H1 (cell line): ENCODE measurements around the gene HOXD10. TPM values are rescaled to one million over a fixed set of nuclear protein-coding genes. Genes with fewer than 3 reads are reported as not detected.

ENCODE experiments used
- CTCF ChIA-PET: fragments of 300-600 bp; sonication (Branson Sonifier 250); formaldehyde crosslinking; loops from one replicate; lab custom pipeline; 2021; ENCODE audit not compliant: partially characterized antibody; lab: Charles Lee
- POLR2A ChIA-PET: fragments of 300-600 bp; sonication (Branson Sonifier 250); formaldehyde crosslinking; loops from one replicate; lab custom pipeline; 2021; ENCODE audit warnings: inconsistent platforms; ENCODE audit not compliant: partially characterized antibody; lab: Charles Lee
- DNase-seq, 2 experiments: peaks; one replicate each; pipeline versions ENCODE4 v3.0.0 to v3.0.0-alpha.2; 2010 to 2022; ENCODE audit warnings: low spot score in 2 of 2, low read depth in 1 of 2, mixed read lengths in 1 of 2
- FAIRE-seq: peaks from 2 replicates; lab custom pipeline; 2011; peaks lifted over from hg19 to GRCh38; lab: Jason Lieb, UNC
- H2AFZ ChIP-seq: 2 replicates; pipeline ENCODE4 v1.8.1; 2012; ENCODE audit warnings: low read length, inconsistent platforms
- H2AK5ac ChIP-seq: 2 replicates; pipeline ENCODE4 v1.6.1; 2013; ENCODE audit warnings: low read depth, low read length
- H2BK120ac ChIP-seq: replicated peaks from 2 replicates; pipeline ENCODE3; 2013; ENCODE audit warnings: low read depth, low read length, inconsistent platforms
- H2BK12ac ChIP-seq: 2 replicates; pipeline ENCODE4 v1.6.1; 2013; ENCODE audit warnings: low read depth, low read length
- H2BK15ac ChIP-seq: 2 replicates; pipeline ENCODE4 v1.6.1; 2013; ENCODE audit warnings: low read length
- H2BK20ac ChIP-seq: 2 replicates; pipeline ENCODE4 v1.6.1; 2013; ENCODE audit warnings: low read length
- H2BK5ac ChIP-seq: 2 replicates; pipeline ENCODE4 v1.6.1; 2013; ENCODE audit warnings: low read depth, low read length
- H3K14ac ChIP-seq: 2 replicates; pipeline ENCODE4 v1.6.1; 2013; ENCODE audit warnings: inconsistent platforms; ENCODE audit not compliant: insufficient read length
- H3K18ac ChIP-seq: 2 replicates; pipeline ENCODE4 v1.6.1; 2013; ENCODE audit warnings: low read length; ENCODE audit errors: extremely low read depth
- H3K23ac ChIP-seq: 2 replicates; pipeline ENCODE4 v1.6.1; 2013; ENCODE audit warnings: inconsistent platforms; ENCODE audit not compliant: insufficient read length
- H3K23me2 ChIP-seq: 2 replicates; pipeline ENCODE4 v1.6.1; 2013; ENCODE audit warnings: low read depth, low read length
- H3K27ac ChIP-seq: 2 replicates; pipeline ENCODE4 v1.6.1; 2011; ENCODE audit warnings: low read depth, low read length, inconsistent platforms
- H3K27me3 ChIP-seq, 4 experiments: replicated peaks in 1 of 4; 1 replicate in 1 of 4; 2 replicates in 3 of 4; pipeline versions ENCODE4 v1.6.1 to v1.8.1; 2011 to 2013; ENCODE audit warnings: low read length in 3 of 4, mild to moderate bottlenecking in 3 of 4, inconsistent platforms in 2 of 4, mixed read lengths in 2 of 4, moderate library complexity in 1 of 4; ENCODE audit not compliant: control insufficient read depth in 3 of 4, insufficient read depth in 3 of 4; ENCODE audit errors: extremely low read depth in 1 of 4
- H3K36me3 ChIP-seq, 4 experiments: 2 replicates each; pipeline versions ENCODE4 v1.6.1 to v1.8.1; 2011 to 2013; ENCODE audit warnings: mild to moderate bottlenecking in 4 of 4, low read length in 3 of 4, moderate library complexity in 2 of 4, control low read depth in 1 of 4, inconsistent platforms in 1 of 4; ENCODE audit not compliant: insufficient read depth in 4 of 4, control insufficient read depth in 2 of 4
- H3K4ac ChIP-seq: replicated peaks from 2 replicates; pipeline ENCODE3; 2013; ENCODE audit warnings: low read length, low read depth, mixed read lengths, inconsistent platforms; ENCODE audit not compliant: insufficient read length
- H3K4me1 ChIP-seq, 4 experiments: replicated peaks in 1 of 4; 1 replicate in 1 of 4; 2 replicates in 3 of 4; pipeline versions ENCODE4 v1.6.1 to v1.8.1; 2011 to 2013; ENCODE audit warnings: low read length in 3 of 4, inconsistent platforms in 2 of 4, mixed read lengths in 1 of 4; ENCODE audit not compliant: insufficient read depth in 4 of 4, control insufficient read depth in 3 of 4
- H3K4me2 ChIP-seq, 2 experiments: 2 replicates each; pipeline versions ENCODE4 v1.6.1 to v1.8.1; 2011 to 2013; ENCODE audit warnings: low read depth in 2 of 2, low read length in 2 of 2, control low read depth in 1 of 2, inconsistent platforms in 1 of 2, mild to moderate bottlenecking in 1 of 2; ENCODE audit not compliant: insufficient read depth in 1 of 2
- H3K4me3 ChIP-seq, 4 experiments: fragments of 200-600, 300-600 bp in 1 of 4; sonication (generic), shearing (Covaris generic), sonication (Bioruptor Twin) in 1 of 4; 2 replicates each; pipeline versions ENCODE4 v1.5.1 to v1.8.1; 2011 to 2016; ENCODE audit warnings: low read length in 4 of 4, low read depth in 3 of 4, control low read depth in 2 of 4, inconsistent platforms in 2 of 4, mild to moderate bottlenecking in 2 of 4, mixed read lengths in 1 of 4, moderate library complexity in 1 of 4; ENCODE audit not compliant: insufficient read depth in 2 of 4; ENCODE audit errors: extremely low read depth in 1 of 4
- H3K56ac ChIP-seq: replicated peaks from 2 replicates; pipeline ENCODE3; 2013; ENCODE audit warnings: low read depth, mild to moderate bottlenecking, mixed read lengths, low read length, inconsistent platforms; ENCODE audit not compliant: insufficient read length
- H3K79me1 ChIP-seq: 2 replicates; pipeline ENCODE4 v1.6.1; 2013; ENCODE audit warnings: low read depth, low read length, control low read depth
- H3K79me2 ChIP-seq, 2 experiments: 2 replicates each; pipeline versions ENCODE4 v1.6.1 to v1.8.1; 2012 to 2013; ENCODE audit warnings: low read length in 2 of 2, mild to moderate bottlenecking in 2 of 2, inconsistent platforms in 1 of 2; ENCODE audit not compliant: insufficient read depth in 2 of 2, control insufficient read depth in 1 of 2
- H3K9ac ChIP-seq, 4 experiments: replicated peaks in 1 of 4; 1 replicate in 1 of 4; 2 replicates in 3 of 4; pipeline versions ENCODE4 v1.6.1 to v1.8.1; 2011 to 2013; ENCODE audit warnings: low read depth in 3 of 4, low read length in 3 of 4, control low read depth in 2 of 4, mild to moderate bottlenecking in 2 of 4, moderate library complexity in 2 of 4, inconsistent platforms in 1 of 4; ENCODE audit errors: extremely low read depth in 1 of 4
- H3K9me3 ChIP-seq, 2 experiments: 2 replicates each; pipeline versions ENCODE4 v1.6.1 to v1.8.1; 2012 to 2013; ENCODE audit warnings: mild to moderate bottlenecking in 2 of 2, moderate library complexity in 2 of 2, control low read depth in 1 of 2, inconsistent platforms in 1 of 2, low read depth in 1 of 2, low read length in 1 of 2, mixed read lengths in 1 of 2; ENCODE audit not compliant: insufficient read depth in 2 of 2
- H4K20me1 ChIP-seq, 2 experiments: replicated peaks in 1 of 2; 2 replicates each; pipeline versions ENCODE3 to v1.8.1; 2011 to 2013; ENCODE audit warnings: inconsistent platforms in 2 of 2, low read length in 2 of 2, mild to moderate bottlenecking in 1 of 2; ENCODE audit not compliant: insufficient read depth in 2 of 2, control insufficient read depth in 1 of 2
- H4K5ac ChIP-seq: 2 replicates; pipeline ENCODE4 v1.6.1; 2013; ENCODE audit warnings: low read length, low read depth, mixed read lengths, inconsistent platforms; ENCODE audit not compliant: insufficient read length
- H4K8ac ChIP-seq: 2 replicates; pipeline ENCODE4 v1.8.0; 2013; ENCODE audit warnings: mild to moderate bottlenecking, moderate library complexity, low read length, inconsistent platforms; ENCODE audit not compliant: insufficient read depth; ENCODE audit errors: extremely low read depth
- H4K91ac ChIP-seq: replicated peaks from 2 replicates; pipeline ENCODE3; 2013; ENCODE audit warnings: low read length, mixed read lengths, inconsistent platforms; ENCODE audit not compliant: insufficient read length
- CBX8 ChIP-seq: fragments of 300-800, 300-1000 bp; sonication (generic); IDR thresholded peaks from 2 replicates; pipeline ENCODE4 v1.7.1; 2016; ENCODE audit warnings: low read depth, low read length, borderline replicate concordance
- CREB1 ChIP-seq: IDR thresholded peaks from 2 replicates; pipeline ENCODE4 v1.6.1; 2012; ENCODE audit warnings: inconsistent platforms
- CTBP2 ChIP-seq: IDR thresholded peaks from 2 replicates; pipeline ENCODE4 v1.7.0; 2011; ENCODE audit warnings: borderline replicate concordance, mild to moderate bottlenecking, moderate library complexity, mixed read lengths, low read length; ENCODE audit not compliant: insufficient read depth, insufficient read length
- EP300 ChIP-seq, 2 experiments: IDR thresholded peaks; 1 replicate in 1 of 2; 2 replicates in 1 of 2; pipeline ENCODE4 v1.6.1; 2011 to 2012; ENCODE audit warnings: low read depth in 2 of 2, low read length in 2 of 2, mild to moderate bottlenecking in 2 of 2, borderline replicate concordance in 1 of 2, inconsistent platforms in 1 of 2, moderate library complexity in 1 of 2
- EZH2 ChIP-seq: fragments of 200-600 bp; sonication (generic); IDR thresholded peaks from 2 replicates; pipeline ENCODE4 v1.7.1; 2012; ENCODE audit warnings: low read depth, mild to moderate bottlenecking, moderate library complexity, low read length, inconsistent platforms; ENCODE audit not compliant: severe bottlenecking
- JUN ChIP-seq: IDR thresholded peaks from 2 replicates; pipeline ENCODE4 v1.6.1; 2011; ENCODE audit warnings: low read depth, mild to moderate bottlenecking, improper control_type of control experiment, low read length
- JUND ChIP-seq: IDR thresholded peaks from 2 replicates; pipeline ENCODE4 v1.6.1; 2011; ENCODE audit warnings: mild to moderate bottlenecking, improper control_type of control experiment, low read length
- PHF8 ChIP-seq: fragments of 200-600 bp; sonication (generic); conservative IDR thresholded peaks from 2 replicates; pipeline ENCODE4 v1.7.1; 2012; ENCODE audit warnings: low read depth, mild to moderate bottlenecking, inconsistent platforms, low read length, moderate library complexity
- SAP30 ChIP-seq: fragments of 300-600 bp; sonication (generic); IDR thresholded peaks from 2 replicates; pipeline ENCODE4 v1.7.1; 2012; ENCODE audit warnings: low read length, moderate library complexity, mild to moderate bottlenecking, inconsistent platforms; ENCODE audit not compliant: insufficient read depth, insufficient replicate concordance
- SUZ12 ChIP-seq: fragments of 200-600 bp; sonication (generic); IDR thresholded peaks from 2 replicates; pipeline ENCODE4 v1.6.1; 2012; ENCODE audit warnings: mild to moderate bottlenecking, inconsistent platforms, low read length, moderate library complexity, mixed read lengths
- WGBS, 2 experiments: shearing (Covaris generic) in 1 of 2; methylation state at CpG; one replicate each; pipeline versions ENCODE4 v1.1.6 to v1.1.7; 2013 to 2015; ENCODE audit warnings: low lambda C conversion rate in 2 of 2, mixed read lengths in 2 of 2, inconsistent platforms in 1 of 2, low coverage in 1 of 2, missing lambda C conversion rate in 1 of 2; ENCODE audit not compliant: insufficient replicate concordance in 2 of 2, insufficient coverage in 1 of 2, insufficient read length in 1 of 2; ENCODE audit errors: extremely low coverage in 1 of 2, missing lambda C conversion rate in 1 of 2; 5-methylcytosine and 5-hydroxymethylcytosine counted together
- polyA plus RNA-seq, 7 experiments: library from polyadenylated mRNA; depleted of rRNA in 3 of 7; stranded (reverse) in 5 of 7; unstranded in 2 of 7; fragments of >200 nt in 5 of 7; fragments of 200-250 nt in 2 of 7; gene quantifications; 1 replicate in 5 of 7; 2 replicates in 1 of 7; 4 replicates in 1 of 7; pipeline versions ENCODE4 v1.2.1 to v1.2.3, GENCODE V29; 2011 to 2013; ENCODE audit warnings: missing spikeins in 2 of 7, mixed read lengths in 2 of 7
- total RNA-seq: library from RNA; stranded (reverse); fragmentation: NEBNext Ultra II Directional; extraction: Animal tissue kit (Norgen Biotek cat#: 25700); gene quantifications from 2 replicates; pipeline ENCODE4 v1.2.1, GENCODE V29; 2021
- TF ChIP-seq, protein P1 (sequence below): IDR thresholded peaks from 2 replicates; pipeline ENCODE4 v1.6.1; 2012; ENCODE audit warnings: inconsistent platforms

The HOXD10 gene
- total and polyA plus RNA-seq, 2 of the 8 experiments (the other 6 are each of a cell fraction or from before 2014, with no cell fraction given): not detected

- Histone ChIP-seq H4K20me1 (peaks cover 7 to 38% of the 10 kb centered on the region in 2 experiments), H3K23ac (no peak overlapping the region), H3K56ac (no peak overlapping the region), H3K23me2 (peaks cover 6% of the 10 kb centered on the region), H2BK20ac (peak overlapping the region; percentile 21; the same call in 1 of the 2 replicates), H3K4me1 (peaks cover 0 to 34% (median 17%) of the 10 kb centered on the region in 4 experiments; a peak in 6 of 7 replicates), H3K4me2 (peak overlapping the region; percentile 14 to 53; a peak in 2 of 4 replicates), H3K4me3 (no peak overlapping the region), H4K5ac (no peak overlapping the region), H2BK120ac (no peak overlapping the region), H3K79me2 (no peaks in the 10 kb centered on the region), H4K8ac (peak overlapping the region; percentile 62; the same call in 1 of the 2 replicates), H3K4ac (no peak overlapping the region), H3K18ac (no peak overlapping the region), H3K27me3 (peaks cover 80 to 99% (median 94%) of the 10 kb centered on the region in 4 experiments), H3K27ac (no peak overlapping the region), H2BK12ac (peak overlapping the region; percentile 94; the same call in 1 of the 2 replicates), H2AK5ac (peak overlapping the region; percentile 41; the same call in 1 of the 2 replicates), H3K79me1 (no peaks in the 10 kb centered on the region), H3K9ac (no peak overlapping the region), H4K91ac (no peak overlapping the region), H3K9me3 (no peaks in the 10 kb centered on the region), H3K14ac (no peak overlapping the region), H2AFZ (no peak overlapping the region), H2BK15ac (no peak overlapping the region), H2BK5ac (no peak overlapping the region), H3K36me3 (no peaks in the 10 kb centered on the region; a peak in 1 of 8 replicates)
- 10% methylated on average over 28 of the region's 28 CpGs; no CpG with 5 or more reads in 1 of the 2 experiments for WGBS, 2 experiments
- FAIRE-seq (no peak), DNase-seq (peak in 1 of 2 experiments; percentile 61)
- ChIA-PET CTCF (interaction anchor here (1.7 to 2.6 kb wide), 4 partner anchors 12 to 60 kb away, joined by 6 to 12 read pairs (median 10); no protein-coding TSS in a partner anchor), POLR2A (no interaction called here)
- TF ChIP-seq JUN (no peak), CBX8 (peak; percentile 96), CREB1 (no peak), JUND (no peak), EZH2 (peak; percentile 1), EP300 (IDR thresholded peaks at IDR 0.05; ENCODE audit: borderline replicate concordance in 1 of 2, low read depth in 2 of 2, low read length in 2 of 2) (no peak), PHF8 (no peak), CTBP2 (peak; percentile 33), SUZ12 (peak; percentile 81; the same call in 1 of the 2 replicates), SAP30 (no peak)
- TF ChIP-seq, protein P1, sequence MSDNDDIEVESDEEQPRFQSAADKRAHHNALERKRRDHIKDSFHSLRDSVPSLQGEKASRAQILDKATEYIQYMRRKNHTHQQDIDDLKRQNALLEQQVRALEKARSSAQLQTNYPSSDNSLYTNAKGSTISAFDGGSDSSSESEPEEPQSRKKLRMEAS: no peak
These were observed 15.9 kb upstream of the HOXD10 start for GRCh38 chr2:176100547-176101140.
